ENCODE results near the gene GSTA3.

DNA sequence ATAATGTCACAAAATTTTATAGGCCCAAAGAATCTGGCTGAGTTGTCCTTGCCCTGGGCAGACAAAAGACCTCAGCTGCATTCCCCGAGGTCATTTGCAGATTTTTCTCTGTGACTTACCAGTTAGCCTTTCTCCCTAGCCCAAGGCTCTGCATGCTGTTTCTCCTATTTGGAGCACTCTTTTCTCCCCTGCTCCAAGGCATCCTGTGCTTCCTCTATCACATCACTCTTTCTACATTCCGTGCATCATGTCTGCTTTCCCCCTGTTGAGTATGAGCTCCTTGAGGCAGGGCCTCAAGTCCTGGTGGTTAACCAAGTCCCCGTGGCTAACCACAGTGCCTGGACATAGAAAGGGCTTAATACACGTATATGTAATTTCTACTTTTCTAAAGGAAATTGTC is 593 bp upstream of the GSTA3 start:
- TF ChIP-seq SUZ12 (IDR thresholded peaks at IDR 0.05; ENCODE audit: extremely low read depth, insufficient read depth, insufficient read length) (no peak), YY1 (IDR thresholded peaks at IDR 0.05; ENCODE audit: insufficient read depth, insufficient read length) (no peak), ZNF274 (IDR thresholded peaks at IDR 0.05; ENCODE audit: low read depth, low read length) (no peak)
